LoVo (cell line): ENCODE measurements around the gene CRELD2.

Experiments
- DNase-seq: peaks from one replicate; pipeline ENCODE4 v3.0.0-alpha.2; 2016; ENCODE audit warnings: low spot score

Gene CRELD2

GRCh38 chr22:49911881-49912625 lies 6.4 kb upstream of the CRELD2 start:
- DNase-seq: no peak

GRCh38 chr22:49913026-49913425 lies 5.4 kb upstream of the CRELD2 start:
- no peak for DNase-seq

GRCh38 chr22:49913446-49913845 lies 5.0 kb upstream of the CRELD2 start:
- DNase-seq: no peak

- DNase-seq: no peak
Observed at GRCh38 chr22:49914256-49914655, 4.2 kb upstream of the CRELD2 start.

- DNase-seq: no peak
Observed at GRCh38 chr22:49915610-49916009, 2.8 kb upstream of the CRELD2 start.

GRCh38 chr22:49916831-49917230 lies 1.6 kb upstream of the CRELD2 start:
- no peak for DNase-seq

- DNase-seq: no peak
Observed at GRCh38 chr22:49918911-49919881, 762 bp downstream of the CRELD2 start.

- DNase-seq: no peak
Observed at GRCh38 chr22:49920859-49921258, 2.4 kb downstream of the CRELD2 start.

- no peak for DNase-seq
Observed at GRCh38 chr22:49921508-49922278, 3.3 kb downstream of the CRELD2 start.

DNA sequence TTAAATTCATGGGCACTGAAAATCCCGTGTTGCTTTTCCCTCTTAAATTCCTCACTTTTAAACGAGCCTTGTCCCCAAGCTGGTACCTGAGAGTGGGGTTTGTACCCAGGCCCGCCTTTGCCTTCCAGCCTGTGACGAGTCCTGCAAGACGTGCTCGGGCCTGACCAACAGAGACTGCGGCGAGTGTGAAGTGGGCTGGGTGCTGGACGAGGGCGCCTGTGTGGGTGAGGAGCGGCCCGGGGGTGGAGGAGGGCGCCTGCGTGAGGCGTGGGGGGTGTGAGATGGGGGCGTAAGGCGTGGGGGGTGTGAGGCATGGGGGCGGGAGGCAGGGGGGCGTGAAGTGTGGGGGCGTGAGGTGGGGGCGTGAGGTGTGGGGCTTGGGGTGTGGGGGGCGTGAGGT lies 4.0 kb downstream of the CRELD2 start:
- DNase-seq: no peak

GRCh38 chr22:49922926-49923325 lies 4.5 kb downstream of the CRELD2 start:
- no peak for DNase-seq

- no peak for DNase-seq
Observed at GRCh38 chr22:49923445-49923844, 5.0 kb downstream of the CRELD2 start.

DNA sequence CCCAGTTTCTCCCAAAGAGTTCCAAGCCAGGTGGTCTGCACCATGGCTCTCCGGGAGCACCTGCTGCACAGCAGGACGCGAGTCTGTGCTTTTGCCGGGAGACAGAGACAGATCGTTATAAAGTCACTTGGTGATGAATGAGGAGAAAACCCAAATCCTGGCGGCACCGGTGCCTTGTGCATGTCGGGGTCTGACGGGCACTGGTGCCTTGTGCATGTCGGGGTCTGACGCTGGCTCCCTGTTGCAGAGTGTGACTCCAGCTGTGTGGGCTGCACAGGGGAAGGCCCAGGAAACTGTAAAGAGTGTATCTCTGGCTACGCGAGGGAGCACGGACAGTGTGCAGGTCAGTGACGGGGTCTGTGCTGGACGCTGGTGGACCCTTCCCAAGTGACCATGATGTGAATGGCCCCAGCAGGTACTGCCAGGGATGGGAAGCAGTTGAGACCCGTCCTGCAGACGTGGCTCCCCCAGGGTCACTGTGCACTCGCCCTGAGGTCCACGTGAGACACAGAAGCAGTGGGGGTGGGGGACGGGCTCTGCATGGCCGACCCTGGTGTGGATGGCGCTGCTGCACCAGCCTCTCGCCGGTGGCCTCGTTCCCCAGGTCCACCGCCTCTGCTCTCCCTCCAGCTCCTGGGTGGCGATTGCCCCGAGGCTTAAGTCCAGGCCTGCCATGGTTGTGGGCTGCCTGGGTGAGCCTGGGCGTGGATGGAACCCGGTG lies 5.8 kb downstream of the CRELD2 start:
- no peak for DNase-seq

DNA sequence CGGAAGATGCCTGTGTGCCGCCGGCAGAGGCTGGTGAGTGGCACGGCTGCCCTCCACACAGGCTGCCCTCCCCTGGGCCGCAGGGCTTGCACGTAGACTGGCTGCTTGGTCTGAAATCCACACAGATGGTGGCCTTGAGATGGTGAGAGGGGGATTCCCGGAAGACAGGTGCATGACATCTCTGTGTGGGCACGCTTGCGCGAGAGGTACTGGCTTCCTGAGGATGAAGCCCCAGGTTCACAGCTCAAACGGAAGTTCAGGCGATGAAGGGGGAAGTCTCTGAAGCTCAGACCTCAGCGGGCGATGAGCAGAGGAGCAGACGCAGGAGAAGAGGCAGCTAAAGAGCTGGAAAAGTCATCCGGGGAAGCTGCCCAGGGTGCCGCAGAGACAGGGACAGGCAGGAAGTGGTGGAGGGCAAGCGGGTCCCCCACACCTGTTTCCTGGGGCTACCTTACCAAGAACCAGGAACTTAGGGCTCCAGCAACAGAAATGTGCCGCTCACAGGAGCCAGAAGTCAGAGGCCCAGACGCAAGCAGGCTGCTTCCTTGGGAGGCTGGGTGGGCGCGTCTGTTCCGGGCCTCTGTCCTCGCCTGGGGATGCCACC lies 7.2 kb downstream of the CRELD2 start:
- no peak for DNase-seq

- no peak for DNase-seq
Observed at GRCh38 chr22:49926916-49927315, 8.5 kb downstream of the CRELD2 start.

GRCh38 chr22:49927483-49928184 lies 9.2 kb downstream of the CRELD2 start:
- DNase-seq: no peak

DNA sequence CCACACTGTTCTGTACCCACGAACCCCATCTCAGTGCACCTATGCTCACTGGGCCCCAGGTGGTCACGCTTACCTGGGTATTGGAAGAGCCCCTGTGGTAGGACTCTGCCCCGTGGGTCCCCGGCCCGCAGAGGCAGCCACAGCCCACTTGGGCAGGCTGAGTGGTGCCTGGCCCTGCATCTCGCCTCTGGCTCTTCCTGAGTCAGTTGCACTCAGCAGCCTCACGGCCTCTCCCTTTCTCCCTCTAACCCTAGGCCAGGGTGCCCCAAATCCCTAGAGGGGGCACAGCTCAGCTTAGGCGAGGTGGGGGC lies 9.7 kb downstream of the CRELD2 start:
- DNase-seq: no peak

- DNase-seq: no peak
Observed at GRCh38 chr22:49928555-49929210, 10.2 kb downstream of the CRELD2 start.

DNA sequence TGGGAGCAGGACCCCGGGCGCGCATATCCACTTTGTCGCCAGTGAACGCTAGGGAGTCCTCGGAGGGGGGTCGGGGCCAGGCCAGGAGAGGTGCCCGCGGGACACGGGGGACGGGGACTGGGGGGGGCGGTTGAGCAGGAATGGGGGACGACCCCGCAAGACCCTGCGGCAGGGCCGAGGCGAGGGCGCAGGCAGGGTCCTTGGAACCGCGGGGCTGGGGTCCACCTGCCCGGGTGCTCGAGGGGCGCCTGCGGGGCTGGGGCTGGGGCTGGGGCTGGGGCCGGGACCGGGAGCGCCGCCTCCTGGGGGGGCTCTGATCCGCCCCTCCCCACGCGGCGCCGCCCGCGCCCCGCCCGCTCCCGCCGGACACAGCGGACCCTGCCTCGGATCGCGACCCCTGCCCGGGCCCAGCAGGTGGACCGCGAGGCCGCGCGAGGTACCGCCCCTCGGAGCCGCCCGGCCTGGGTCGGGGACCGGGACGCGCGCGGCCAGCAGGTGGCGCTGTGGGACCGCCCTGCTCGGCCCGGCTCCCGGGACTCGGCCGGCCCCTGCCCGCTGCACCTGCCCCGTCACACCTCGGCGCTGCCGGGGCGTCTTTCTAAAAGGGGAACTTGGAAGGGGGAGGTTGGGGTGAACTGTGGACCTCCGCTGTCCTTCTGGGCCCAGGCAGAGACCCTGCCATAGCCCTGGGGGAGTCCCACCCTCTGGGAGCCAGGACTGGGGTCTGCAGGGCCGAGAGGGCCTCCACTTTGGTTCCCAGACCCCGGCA lies 11.0 kb downstream of the CRELD2 start:
- peak; percentile 72 for DNase-seq
